ENCODE results near the gene QKI.

GRCh38 chr6:163592872-163593271, 178.4 kb downstream of the QKI start:
- TF ChIP-seq POLR2A (IDR thresholded peaks at IDR 0.05; ENCODE audit: low read depth, low read length) (no peak), CTCF (IDR thresholded peaks at IDR 0.05; ENCODE audit: extremely low read depth in 1 of 2, insufficient read depth in 1 of 2, low read depth in 1 of 2, low read length in 2 of 2) (no peak)

Data from endothelial cell of umbilical vein (primary cell).